T-helper 1 cell treated with Interleukin-12 subunit alpha and Interleukin-12 subunit beta and Interleukin-4 antibody, amounts not matched to agents 30 μg/mL and 1 μg/mL, for 36 hours (primary cell): ENCODE results near the gene AKAP13.
A peak's percentile ranks its signal among the peaks of the same experiment; 100 is the strongest.
"Not testable (repeated sequence)": the region's sequence is repeated elsewhere in the genome, so short reads cannot be mapped to it uniquely, and the experiment has no call there.

Experiments used
- H3K27ac Mint-ChIP-seq: one replicate; pipeline ENCODE4 v1.8.0; 2021; ENCODE audit warnings: mild to moderate bottlenecking, mixed read lengths
- H3K27me3 Mint-ChIP-seq: one replicate; pipeline ENCODE4 v1.8.0; 2021; ENCODE audit warnings: low read depth, mixed read lengths
- H3K36me3 Mint-ChIP-seq: one replicate; pipeline ENCODE4 v1.8.0; 2021; ENCODE audit warnings: low read depth, mixed read lengths
- H3K4me1 Mint-ChIP-seq: one replicate; pipeline ENCODE4 v1.8.0; 2021; ENCODE audit warnings: low read depth, mixed read lengths
- H3K4me3 Mint-ChIP-seq: one replicate; pipeline ENCODE4 v1.8.0; 2021; ENCODE audit warnings: mild to moderate bottlenecking, moderate library complexity, mixed read lengths
- H3K9me3 Mint-ChIP-seq: one replicate; pipeline ENCODE4 v1.8.0; 2021; ENCODE audit warnings: mixed read lengths

AKAP13 gene, protein sequence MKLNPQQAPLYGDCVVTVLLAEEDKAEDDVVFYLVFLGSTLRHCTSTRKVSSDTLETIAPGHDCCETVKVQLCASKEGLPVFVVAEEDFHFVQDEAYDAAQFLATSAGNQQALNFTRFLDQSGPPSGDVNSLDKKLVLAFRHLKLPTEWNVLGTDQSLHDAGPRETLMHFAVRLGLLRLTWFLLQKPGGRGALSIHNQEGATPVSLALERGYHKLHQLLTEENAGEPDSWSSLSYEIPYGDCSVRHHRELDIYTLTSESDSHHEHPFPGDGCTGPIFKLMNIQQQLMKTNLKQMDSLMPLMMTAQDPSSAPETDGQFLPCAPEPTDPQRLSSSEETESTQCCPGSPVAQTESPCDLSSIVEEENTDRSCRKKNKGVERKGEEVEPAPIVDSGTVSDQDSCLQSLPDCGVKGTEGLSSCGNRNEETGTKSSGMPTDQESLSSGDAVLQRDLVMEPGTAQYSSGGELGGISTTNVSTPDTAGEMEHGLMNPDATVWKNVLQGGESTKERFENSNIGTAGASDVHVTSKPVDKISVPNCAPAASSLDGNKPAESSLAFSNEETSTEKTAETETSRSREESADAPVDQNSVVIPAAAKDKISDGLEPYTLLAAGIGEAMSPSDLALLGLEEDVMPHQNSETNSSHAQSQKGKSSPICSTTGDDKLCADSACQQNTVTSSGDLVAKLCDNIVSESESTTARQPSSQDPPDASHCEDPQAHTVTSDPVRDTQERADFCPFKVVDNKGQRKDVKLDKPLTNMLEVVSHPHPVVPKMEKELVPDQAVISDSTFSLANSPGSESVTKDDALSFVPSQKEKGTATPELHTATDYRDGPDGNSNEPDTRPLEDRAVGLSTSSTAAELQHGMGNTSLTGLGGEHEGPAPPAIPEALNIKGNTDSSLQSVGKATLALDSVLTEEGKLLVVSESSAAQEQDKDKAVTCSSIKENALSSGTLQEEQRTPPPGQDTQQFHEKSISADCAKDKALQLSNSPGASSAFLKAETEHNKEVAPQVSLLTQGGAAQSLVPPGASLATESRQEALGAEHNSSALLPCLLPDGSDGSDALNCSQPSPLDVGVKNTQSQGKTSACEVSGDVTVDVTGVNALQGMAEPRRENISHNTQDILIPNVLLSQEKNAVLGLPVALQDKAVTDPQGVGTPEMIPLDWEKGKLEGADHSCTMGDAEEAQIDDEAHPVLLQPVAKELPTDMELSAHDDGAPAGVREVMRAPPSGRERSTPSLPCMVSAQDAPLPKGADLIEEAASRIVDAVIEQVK (N-terminal part only)

DNA sequence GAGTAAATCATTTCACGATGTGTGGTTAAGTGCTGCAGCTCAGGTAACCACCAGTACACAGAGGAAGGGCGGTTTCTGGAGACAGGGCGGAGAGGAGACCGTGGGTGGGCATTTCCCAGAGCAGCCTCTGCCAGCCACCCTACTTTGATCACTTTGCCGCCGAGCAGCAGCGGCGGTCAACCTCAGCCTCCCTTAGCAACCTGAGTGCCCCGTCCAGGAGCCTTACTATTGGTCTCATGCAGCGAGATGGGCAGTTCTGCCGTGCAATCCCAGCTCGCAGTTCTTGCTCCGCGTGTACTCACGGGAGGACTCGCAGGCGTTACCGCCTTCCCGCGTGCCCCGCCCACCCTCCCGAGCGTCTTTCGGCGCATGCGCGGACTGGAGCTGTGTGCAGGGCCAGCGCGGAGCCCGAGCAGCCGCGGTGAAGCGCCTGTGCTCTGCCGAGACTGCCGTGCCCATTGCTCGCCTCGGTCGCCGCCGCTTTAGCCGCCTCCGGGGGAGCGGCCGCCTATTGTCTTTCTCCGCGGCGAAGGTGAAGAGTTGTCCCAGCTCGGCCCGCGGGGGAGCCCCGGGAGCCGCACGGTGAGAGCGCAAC is at the start of gene AKAP13:
Gene AKAP13 (plus strand): TSS at position 387 of the 595 bp plus-strand sequence. CDS start 105,118 bp downstream, outside the sequence.
- Mint-ChIP-seq H3K27ac (peak within 1 kb of the TSS; percentile 95), H3K4me3 (peak within 1 kb of the TSS; percentile 89), H3K36me3 (peaks cover 21% of the 10 kb centered on the region), H3K27me3 (no peaks in the 10 kb centered on the region), H3K9me3 (no peaks in the 10 kb centered on the region), H3K4me1 (peaks cover 58% of the 10 kb centered on the region)

DNA sequence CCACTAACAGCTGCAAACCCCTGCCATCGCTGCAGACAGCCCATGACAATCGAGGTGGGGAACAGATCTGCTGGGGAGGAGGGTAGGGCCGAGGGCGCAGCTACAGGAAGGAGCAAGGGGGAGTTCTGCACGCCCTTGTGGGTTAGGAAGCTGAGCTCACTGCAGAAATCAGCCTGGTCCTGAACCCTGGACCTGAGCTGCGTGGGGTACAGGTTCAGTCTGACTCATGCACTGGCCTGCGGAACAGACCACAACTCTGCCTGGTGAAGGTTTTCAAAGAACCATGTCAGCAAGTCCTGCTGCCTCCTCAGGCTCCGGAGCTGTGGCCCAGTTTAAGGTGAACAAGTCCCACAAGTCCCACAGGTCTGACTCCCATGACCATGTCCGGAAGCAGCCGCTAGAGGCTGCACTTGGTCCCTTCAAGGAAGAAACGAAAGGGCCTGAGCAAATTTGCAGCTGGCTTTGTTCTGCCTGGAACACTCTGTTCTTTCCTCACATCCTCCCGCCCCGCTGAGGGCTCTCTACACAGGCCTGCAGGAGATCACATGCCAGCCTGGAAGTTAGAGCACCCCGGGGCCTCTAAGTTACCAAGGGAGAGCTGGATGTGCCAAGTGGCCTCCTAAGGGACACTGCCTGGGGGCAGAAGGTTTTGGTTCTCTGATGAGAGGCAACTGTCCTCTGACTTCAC is 49.4 kb upstream of the AKAP13 start:
- peak overlapping the region; percentile 89 for H3K4me3 Mint-ChIP-seq
- H3K27ac Mint-ChIP-seq = peak overlapping the region; percentile 92
- H3K9me3 Mint-ChIP-seq = peaks cover 4% of the 10 kb centered on the region
- peaks cover 37% of the 10 kb centered on the region for H3K4me1 Mint-ChIP-seq
- no peaks in the 10 kb centered on the region for H3K27me3 Mint-ChIP-seq
- peaks cover 5% of the 10 kb centered on the region for H3K36me3 Mint-ChIP-seq

DNA sequence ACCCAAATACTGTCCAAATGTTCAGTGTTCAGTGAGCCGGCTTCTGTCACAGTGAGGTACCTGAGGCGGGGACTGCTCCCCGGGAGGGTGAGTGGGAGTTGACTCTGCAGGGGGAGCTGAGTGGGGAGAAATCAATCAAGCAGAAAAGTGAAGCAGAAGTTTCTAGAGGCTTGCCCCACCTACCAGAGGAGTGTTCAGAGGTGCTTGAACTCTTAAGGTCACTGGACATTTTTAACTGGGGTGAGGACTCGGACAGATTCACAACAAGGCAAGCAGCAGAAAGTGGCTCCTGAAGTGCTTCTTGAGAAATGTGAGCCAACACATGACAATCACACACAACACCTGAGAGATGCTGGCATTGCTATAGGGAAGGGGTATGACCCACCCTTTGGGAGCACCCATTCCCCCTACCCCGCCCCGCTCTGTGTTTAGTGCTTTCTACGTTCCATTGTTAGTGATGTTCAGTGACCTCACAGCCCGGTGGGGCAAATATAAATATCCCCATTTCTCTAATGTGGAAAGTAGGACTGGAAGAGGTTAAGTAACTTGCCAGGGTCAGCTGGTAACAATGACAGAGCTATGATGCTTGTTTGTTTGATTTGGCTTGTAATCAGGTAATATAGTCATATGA is 48.6 kb upstream of the AKAP13 start:
- H3K9me3 Mint-ChIP-seq = peaks cover 4% of the 10 kb centered on the region
- peaks cover 5% of the 10 kb centered on the region for H3K36me3 Mint-ChIP-seq
- no peaks in the 10 kb centered on the region for H3K27me3 Mint-ChIP-seq
- peak overlapping the region; percentile 92 for H3K27ac Mint-ChIP-seq
- peaks cover 37% of the 10 kb centered on the region for H3K4me1 Mint-ChIP-seq
- peak overlapping the region; percentile 89 for H3K4me3 Mint-ChIP-seq

GRCh38 chr15:85333132-85333831 is 47.1 kb upstream of the AKAP13 start:
- Mint-ChIP-seq H3K4me3 (no peak overlapping the region), H3K27ac (peak overlapping the region; percentile 19), H3K36me3 (peaks cover 5% of the 10 kb centered on the region), H3K27me3 (no peaks in the 10 kb centered on the region), H3K9me3 (peaks cover 4% of the 10 kb centered on the region), H3K4me1 (peaks cover 35% of the 10 kb centered on the region)

- H3K4me3 Mint-ChIP-seq = no peak overlapping the region
- peaks cover 4% of the 10 kb centered on the region for H3K9me3 Mint-ChIP-seq
- H3K27ac Mint-ChIP-seq = no peak overlapping the region
- peaks cover 28% of the 10 kb centered on the region for H3K4me1 Mint-ChIP-seq
- peaks cover 5% of the 10 kb centered on the region for H3K36me3 Mint-ChIP-seq
- H3K27me3 Mint-ChIP-seq = no peaks in the 10 kb centered on the region
These were observed 46.2 kb upstream of the AKAP13 start for GRCh38 chr15:85334241-85334640.

DNA sequence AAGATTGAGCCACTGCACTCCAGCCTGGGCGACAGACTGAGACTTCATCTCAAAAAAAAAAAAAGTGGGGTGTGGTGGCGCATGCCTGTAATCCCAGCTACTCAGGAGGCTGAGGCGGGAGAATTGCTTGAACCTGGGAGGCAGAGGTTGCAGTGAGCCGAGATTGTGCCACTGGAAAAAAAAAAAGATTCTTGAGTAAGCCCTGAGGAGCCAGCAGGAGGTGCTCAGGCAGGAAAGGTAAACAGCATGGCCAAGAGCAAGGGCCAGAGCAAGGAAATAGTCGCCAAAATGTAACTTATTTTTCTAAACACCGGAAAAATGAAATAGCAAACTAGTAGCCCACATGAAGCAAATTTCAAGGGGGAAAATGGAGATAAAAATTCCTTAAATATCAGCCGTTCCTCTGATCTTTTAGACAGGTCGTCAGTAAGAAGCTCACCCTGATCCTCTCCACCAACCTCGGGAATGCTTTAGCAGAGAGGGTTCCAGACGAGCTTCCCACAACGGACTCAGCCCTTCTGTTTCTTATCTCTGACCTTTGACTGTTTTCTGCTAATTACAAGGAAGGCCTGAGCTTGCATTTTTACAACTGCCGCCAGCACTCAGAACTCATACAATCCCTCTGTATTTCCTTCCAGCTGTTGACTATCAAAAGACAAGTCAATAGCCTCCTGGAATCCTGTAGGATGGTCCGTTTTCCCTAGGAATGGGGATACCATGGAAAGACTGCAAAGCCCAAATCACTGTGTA is 45.0 kb upstream of the AKAP13 start:
- Mint-ChIP-seq H3K4me3 (no peak overlapping the region), H3K36me3 (peaks cover 5% of the 10 kb centered on the region), H3K9me3 (peaks cover 4% of the 10 kb centered on the region), H3K27ac (no peak overlapping the region), H3K27me3 (no peaks in the 10 kb centered on the region), H3K4me1 (peaks cover 24% of the 10 kb centered on the region)

DNA sequence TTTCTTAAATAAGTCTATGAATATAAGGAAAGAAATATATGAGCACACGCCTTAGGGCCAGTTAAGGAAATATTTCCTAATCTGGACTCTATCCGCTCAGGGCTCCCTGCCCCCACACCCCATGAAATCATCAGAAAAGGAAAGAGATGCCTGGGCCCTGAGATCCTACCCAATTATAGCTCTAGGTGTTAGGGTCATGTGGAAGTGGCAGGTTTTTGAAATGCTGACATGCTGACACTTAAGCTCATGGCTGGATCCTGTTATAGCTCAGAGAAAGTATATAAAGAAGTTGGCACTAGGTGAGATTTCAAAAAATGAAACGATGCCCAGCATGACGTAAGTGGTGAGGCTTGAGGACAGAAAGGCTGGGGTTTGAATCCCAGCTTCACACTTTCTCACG is 43.5 kb upstream of the AKAP13 start:
- peaks cover 5% of the 10 kb centered on the region for H3K36me3 Mint-ChIP-seq
- H3K27ac Mint-ChIP-seq = no peak overlapping the region
- no peaks in the 10 kb centered on the region for H3K9me3 Mint-ChIP-seq
- peaks cover 9% of the 10 kb centered on the region for H3K4me1 Mint-ChIP-seq
- no peaks in the 10 kb centered on the region for H3K27me3 Mint-ChIP-seq
- no peak overlapping the region for H3K4me3 Mint-ChIP-seq

GRCh38 chr15:85337425-85338074 is 42.9 kb upstream of the AKAP13 start:
- Mint-ChIP-seq H3K9me3 (no peaks in the 10 kb centered on the region), H3K36me3 (peaks cover 5% of the 10 kb centered on the region), H3K4me1 (peaks cover 8% of the 10 kb centered on the region), H3K27me3 (no peaks in the 10 kb centered on the region), H3K4me3 (no peak overlapping the region), H3K27ac (no peak overlapping the region)

GRCh38 chr15:85340321-85340665 is 40.1 kb upstream of the AKAP13 start:
- H3K27ac Mint-ChIP-seq = no peak overlapping the region
- no peaks in the 10 kb centered on the region for H3K36me3 Mint-ChIP-seq
- H3K27me3 Mint-ChIP-seq = no peaks in the 10 kb centered on the region
- H3K9me3 Mint-ChIP-seq = no peaks in the 10 kb centered on the region
- peaks cover 3% of the 10 kb centered on the region for H3K4me1 Mint-ChIP-seq
- no peak overlapping the region for H3K4me3 Mint-ChIP-seq

- no peak overlapping the region for H3K4me3 Mint-ChIP-seq
- no peaks in the 10 kb centered on the region for H3K36me3 Mint-ChIP-seq
- no peak overlapping the region for H3K27ac Mint-ChIP-seq
- no peaks in the 10 kb centered on the region for H3K27me3 Mint-ChIP-seq
- peaks cover 3% of the 10 kb centered on the region for H3K4me1 Mint-ChIP-seq
- H3K9me3 Mint-ChIP-seq = no peaks in the 10 kb centered on the region
These were observed 39.6 kb upstream of the AKAP13 start for GRCh38 chr15:85340852-85341251.

DNA sequence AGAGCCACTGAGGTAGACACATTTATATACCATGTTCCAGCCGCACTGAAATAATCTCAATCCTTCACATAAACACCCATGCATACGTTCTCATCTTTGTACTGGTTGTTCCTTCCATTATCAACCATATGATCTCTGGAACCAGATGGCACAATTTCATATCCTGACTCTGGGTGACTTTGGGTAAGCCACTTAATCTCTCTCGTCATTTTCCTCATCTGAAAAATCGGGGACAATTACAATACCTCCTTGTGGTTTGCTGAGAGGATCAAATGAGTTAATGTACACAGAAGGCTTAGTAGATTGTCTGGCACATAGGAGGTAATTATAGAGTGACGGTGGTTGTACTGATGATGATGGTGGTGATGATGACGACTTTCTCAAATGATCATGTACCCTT is 38.2 kb upstream of the AKAP13 start:
- H3K4me3 Mint-ChIP-seq, H3K27me3 Mint-ChIP-seq, H3K9me3 Mint-ChIP-seq, H3K4me1 Mint-ChIP-seq, H3K27ac Mint-ChIP-seq, H3K36me3 Mint-ChIP-seq: not testable (repeated sequence)

- H3K4me3 Mint-ChIP-seq, H3K36me3 Mint-ChIP-seq, H3K4me1 Mint-ChIP-seq, H3K27ac Mint-ChIP-seq, H3K27me3 Mint-ChIP-seq, H3K9me3 Mint-ChIP-seq: not testable (repeated sequence)
These were observed 37.0 kb upstream of the AKAP13 start for GRCh38 chr15:85343443-85343842.
